ENCODE measurements around the gene ITGA11.
A peak's percentile ranks its signal among the peaks of the same experiment; 100 is the strongest.

DNA sequence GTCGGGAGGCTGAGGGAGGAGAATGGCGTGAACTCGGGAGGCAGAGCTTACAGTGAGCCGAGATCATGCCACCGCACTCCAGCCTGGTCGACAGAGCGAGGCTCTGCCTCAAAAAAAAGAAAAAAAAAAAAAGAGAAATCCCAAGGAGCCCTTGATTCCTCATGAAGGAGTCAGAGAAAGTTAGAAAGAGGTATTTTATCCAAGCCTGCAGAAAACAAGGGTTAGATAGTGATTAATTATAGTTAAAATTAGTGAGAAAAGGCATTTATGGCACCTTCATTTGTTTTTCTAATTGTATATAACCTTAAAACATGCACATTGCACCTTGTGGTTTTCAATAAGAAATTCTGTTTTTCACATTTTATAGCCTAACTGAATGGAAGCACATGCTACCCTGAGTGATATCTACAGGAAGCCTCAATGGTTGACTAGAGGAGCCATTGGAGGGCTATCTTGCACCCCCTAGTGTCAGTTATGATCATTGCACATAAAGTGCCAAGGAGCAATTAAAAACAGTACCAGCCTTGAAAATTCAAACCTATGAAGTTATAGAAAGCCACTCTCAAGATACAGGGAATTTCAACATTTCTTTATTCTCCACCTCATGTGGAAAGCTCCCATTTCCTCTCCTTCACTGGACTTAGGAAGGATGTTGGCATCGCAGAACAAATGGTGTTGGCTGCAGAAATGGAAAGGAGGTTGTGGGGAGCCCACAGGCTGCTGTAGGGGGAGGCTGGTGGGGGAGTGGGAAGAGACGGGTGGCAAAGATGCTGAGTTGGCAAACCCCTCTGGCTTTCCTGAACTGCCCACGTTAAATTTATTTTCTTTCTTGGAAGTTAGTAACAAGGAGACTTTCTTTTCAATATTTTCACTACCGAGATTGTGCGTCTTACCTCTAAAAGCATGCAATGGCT is 48.5 kb downstream of the ITGA11 start:
- TF ChIP-seq CTCF (IDR thresholded peaks at IDR 0.05 in 8 of 11, conservative IDR thresholded peaks at IDR 0.05 in 3 of 11) (peak; percentile 46 to 83 (median 74)), POLR2A (IDR thresholded peaks at IDR 0.05) (no peak), POLR2AphosphoS5 (IDR thresholded peaks at IDR 0.05) (no peak)

Data from spleen (tissue), 7 donors.